Lower leg skin (tissue), 3 donors: ENCODE measurements around the gene IBA57.

Source experiments
- CTCF ChIP-seq, 3 donors: fragments of 450-650 bp; IDR thresholded peaks; one replicate each; pipeline ENCODE4 v1.5.1; 2016; ENCODE audit warnings: antibody characterized with exemption in 3 of 3, mild to moderate bottlenecking in 3 of 3, moderate library complexity in 2 of 3
- POLR2A ChIP-seq, 2 donors: fragments of 450-650 bp; IDR thresholded peaks; one replicate each; pipeline ENCODE4 v1.6.1; 2016 to 2017; ENCODE audit warnings: antibody characterized with exemption in 2 of 2, mild to moderate bottlenecking in 1 of 2, moderate library complexity in 1 of 2

GRCh38 chr1:228216371-228217320 is 51.0 kb downstream of the IBA57 start:
- TF ChIP-seq POLR2A (IDR thresholded peaks at IDR 0.05) (no peak), CTCF (IDR thresholded peaks at IDR 0.05) (no peak)
